Measurements from ENCODE around the gene CPTP.
A peak's percentile ranks its signal among the peaks of the same experiment; 100 is the strongest.
"Not testable (repeated sequence)": the region's sequence is repeated elsewhere in the genome, so short reads cannot be mapped to it uniquely, and the experiment has no call there.

The CPTP gene

GRCh38 chr1:1307261-1307922 is 17.2 kb upstream of the CPTP start:
- DNase-seq, result no peak

GRCh38 chr1:1307923-1308755 is 16.5 kb upstream of the CPTP start, which contains the start of the genes ACAP3 and PUSL1:
Gene ACAP3, minus strand, starts transcription at chr1:1307930. Its CDS starts 115 bp downstream, at chr1:1307815.
Gene PUSL1, plus strand, starts transcription at chr1:1308597. Its CDS starts 47 bp downstream, at chr1:1308644.
- peak; percentile 90 for DNase-seq

DNA sequence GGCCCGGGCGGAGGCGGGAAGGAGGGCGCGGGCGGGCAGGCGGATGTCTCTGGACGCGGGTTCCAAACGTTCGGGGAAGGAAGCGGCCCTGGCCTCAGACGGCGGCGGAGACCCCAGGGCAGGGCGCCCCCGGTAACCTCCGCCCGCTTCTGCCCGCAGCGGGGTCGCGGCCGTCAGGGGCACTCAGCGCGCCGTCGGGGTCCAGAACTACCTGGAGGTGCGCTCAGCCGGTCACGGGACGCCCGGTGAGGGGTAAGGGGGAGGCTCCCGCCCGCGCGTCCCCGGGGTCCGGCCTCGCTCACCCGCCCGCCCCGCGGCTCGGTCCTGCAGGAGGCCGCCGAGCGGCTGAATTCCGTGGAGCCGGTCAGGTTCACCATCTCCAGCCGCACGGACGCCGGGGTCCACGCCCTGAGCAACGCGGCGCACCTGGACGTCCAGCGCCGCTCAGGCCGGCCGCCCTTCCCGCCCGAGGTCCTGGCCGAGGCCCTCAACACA is 15.8 kb upstream of the CPTP start:
- no peak for DNase-seq

GRCh38 chr1:1309251-1310108 is 15.1 kb upstream of the CPTP start:
- peak; percentile 32 for DNase-seq

DNA sequence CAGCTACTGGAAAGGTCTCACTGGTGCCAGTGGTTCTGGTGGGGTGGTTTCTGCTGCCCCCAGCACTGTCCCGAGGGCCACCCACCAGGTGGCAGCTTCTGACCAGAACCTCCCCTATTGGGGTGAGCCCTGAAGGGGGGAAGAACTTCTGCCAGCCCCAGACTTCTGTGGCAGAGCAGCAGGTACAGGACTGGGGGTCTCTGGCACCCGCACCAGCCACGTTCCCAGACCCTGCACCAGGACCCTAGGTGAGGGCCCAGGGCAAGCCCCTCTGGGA is 14.6 kb upstream of the CPTP start:
- no peak for DNase-seq

DNA sequence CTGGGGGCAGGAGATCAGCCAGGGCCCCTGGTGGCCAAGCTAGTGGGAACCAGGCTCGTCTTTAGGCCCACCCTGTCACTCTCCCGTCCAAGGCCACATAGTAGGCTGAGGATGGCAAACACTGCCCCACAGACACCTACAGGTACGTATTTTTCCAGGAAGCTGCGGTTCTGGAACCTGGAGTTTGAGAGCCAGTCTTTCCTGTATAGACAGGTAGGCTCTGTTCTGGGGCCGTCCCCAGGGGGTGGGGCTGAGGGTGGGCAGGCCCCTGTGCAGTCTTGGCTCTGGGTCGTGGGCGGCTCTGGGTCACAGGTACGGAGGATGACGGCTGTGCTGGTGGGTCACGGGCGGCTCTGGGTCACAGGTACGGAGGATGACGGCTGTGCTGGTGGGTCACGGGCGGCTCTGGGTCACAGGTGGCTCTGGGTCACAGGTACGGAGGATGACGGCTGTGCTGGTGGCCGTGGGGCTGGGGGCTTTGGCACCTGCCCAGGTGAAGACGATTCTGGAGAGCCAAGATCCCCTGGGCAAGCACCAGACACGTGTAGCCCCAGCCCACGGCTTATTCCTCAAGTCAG is 14.0 kb upstream of the CPTP start:
- no peak for DNase-seq

GRCh38 chr1:1311107-1312104 is 13.2 kb upstream of the CPTP start:
- no peak for DNase-seq

- no peak for DNase-seq
Observed at GRCh38 chr1:1312450-1313314, 11.9 kb upstream of the CPTP start.

DNA sequence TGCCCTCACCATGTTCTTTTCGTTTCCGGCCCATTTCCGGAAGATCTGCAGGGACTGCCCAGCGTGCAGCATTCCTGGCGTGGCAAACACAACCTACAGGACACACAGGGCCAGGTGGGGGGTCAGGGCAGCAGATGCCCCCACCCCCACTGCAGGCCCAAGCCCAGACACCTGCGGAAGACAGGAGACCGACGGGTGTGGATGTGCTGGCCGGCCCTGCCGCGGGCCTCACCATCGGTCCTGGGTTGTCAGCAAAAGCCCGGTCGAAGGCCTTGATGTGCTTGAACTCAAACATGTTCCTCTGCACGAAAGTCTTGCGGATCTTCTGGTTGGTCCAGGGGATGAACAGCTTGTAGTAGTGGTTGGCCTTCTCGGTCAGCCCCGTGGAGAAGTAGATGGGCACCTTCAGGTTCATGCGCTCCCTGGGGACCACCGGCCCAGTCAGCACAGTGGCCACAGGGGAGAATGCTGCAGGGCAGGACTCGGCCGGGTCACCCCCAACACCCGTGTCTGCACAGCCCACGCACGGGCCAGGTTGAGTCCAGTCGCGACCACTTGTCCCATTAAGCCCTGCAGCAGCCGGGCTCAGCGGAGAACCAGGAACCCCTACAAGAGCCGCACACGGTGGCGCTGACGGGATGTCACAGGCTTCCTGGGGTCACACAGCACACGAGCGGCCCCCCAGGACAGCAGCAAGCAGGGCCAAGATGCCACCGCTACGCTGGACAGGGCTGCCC is 10.9 kb upstream of the CPTP start:
- DNase-seq, result no peak

GRCh38 chr1:1314237-1314586 is 10.4 kb upstream of the CPTP start:
- DNase-seq, result no peak

DNA sequence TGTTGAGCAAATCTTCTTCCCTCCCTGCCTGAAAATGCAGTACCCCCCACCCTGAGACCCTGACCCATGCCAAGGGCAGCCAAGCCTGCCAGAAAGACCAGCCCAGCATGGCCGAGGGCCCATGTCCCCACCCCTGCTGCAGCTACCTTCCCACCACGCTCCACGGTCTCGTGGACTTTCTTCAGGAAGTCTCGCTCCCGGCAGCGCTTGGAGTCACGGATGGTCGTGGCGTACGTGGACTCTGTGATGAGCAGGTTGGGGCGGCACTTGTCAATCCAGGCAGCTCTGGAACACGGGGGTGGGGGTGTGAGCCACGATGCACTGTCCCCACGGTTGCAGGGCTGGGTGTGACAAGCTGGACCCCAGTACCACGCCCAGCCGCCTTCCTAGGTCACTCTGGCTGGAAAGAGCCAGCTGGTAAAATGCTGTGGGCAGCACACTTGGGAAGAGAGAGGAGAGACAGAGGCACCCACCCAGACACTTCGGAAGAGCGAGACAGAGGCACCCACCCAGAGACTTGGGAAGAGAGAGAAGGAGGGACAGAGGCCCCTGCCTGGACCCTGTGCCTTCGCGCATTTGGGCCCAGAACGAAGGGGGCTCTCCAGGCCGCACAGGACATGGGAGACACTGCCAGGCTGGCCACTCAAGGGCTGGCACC is 9.8 kb upstream of the CPTP start:
- DNase-seq, result no peak

DNA sequence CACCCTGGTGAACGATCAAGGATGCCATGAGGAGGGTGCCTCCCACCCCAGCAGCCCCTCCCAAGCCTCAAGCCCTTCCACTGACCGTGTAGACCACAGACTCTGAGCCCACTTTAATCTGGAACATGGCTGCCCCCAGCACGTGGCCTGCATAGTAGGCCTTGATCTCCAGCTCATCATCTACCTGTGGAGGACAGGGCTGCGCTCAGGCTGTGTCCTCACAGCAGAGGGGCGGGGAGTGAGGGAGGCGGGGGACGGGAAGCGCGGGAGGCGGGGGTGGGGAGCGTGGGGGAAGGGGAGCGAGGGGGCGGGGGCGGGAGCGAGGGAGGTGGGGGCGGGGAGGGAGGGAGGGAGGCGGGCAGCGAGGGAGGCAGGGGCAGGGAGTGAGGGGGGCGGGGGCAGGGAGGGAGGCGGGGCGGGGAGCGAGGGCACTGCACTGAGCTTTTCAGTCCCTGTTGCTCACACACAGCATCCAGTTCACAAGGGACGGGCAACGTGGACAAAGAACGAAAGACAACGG is 9.1 kb upstream of the CPTP start:
- DNase-seq, result no peak

- DNase-seq, result not testable (repeated sequence)
Observed at GRCh38 chr1:1316199-1316598, 8.4 kb upstream of the CPTP start.

GRCh38 chr1:1317420-1317819 is 7.2 kb upstream of the CPTP start:
- DNase-seq, result no peak

GRCh38 chr1:1318131-1318652 is 6.4 kb upstream of the CPTP start:
- no peak for DNase-seq

- DNase-seq, result no peak
Observed at GRCh38 chr1:1318777-1319645, 5.6 kb upstream of the CPTP start.

DNA sequence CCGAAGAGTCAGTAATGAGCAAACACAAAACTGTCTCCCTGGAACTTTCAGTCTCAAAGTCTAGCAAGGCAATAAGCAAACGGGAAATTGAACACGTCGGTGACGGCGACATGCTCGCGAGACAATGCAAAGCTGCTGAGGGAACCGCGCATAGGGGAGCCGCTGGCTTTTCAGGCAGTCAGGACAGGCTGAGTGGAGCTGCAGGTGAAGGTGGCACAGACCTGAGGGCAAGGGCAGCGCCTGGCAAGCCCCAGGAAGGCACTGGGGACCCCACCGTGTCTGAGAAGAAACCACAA is 5.0 kb upstream of the CPTP start:
- DNase-seq, result no peak
